ENCODE results near the gene CLEC16A. TPM values are rescaled to one million over a fixed set of nuclear protein-coding genes. Genes with fewer than 3 reads are reported as not detected.

CLEC16A gene
- total and polyA plus RNA-seq, 2 experiments from 2014 or later, result 9.9 to 24.1 TPM

DNA sequence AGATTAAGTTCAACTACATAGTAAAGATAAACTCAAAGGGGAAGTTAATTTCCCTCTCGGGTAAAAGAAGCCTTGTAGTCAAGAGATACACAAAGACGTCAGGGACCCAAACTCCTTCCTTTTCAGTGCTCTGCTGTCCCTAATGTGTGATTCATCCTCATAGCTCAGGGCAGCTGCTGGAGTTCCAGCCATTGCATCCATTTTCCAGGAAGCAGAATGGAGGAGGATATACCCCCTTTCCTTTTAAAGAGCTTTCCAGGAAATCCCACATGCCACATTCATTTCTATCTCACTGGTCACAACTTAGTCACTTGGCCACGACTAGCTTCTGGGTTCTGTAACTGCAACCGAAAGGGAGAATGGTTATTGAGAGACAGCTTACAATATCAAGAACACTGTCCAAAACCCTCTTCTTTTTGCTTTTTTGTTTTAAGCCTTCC, 216.3 kb downstream of the CLEC16A start:
- no peak for ATAC-seq
- no peak overlapping the region for H2AFZ ChIP-seq
- H3K27me3 Mint-ChIP-seq (ENCODE audit: insufficient read depth, low read depth, poor library complexity), result peaks cover 4% of the 10 kb centered on the region
- peaks cover 6% of the 10 kb centered on the region; the same call in 2 of the 3 replicates for H3K4me1 Mint-ChIP-seq
- H3K9me2 ChIP-seq (ENCODE audit: insufficient read depth), result no peaks in the 10 kb centered on the region
- no peak overlapping the region for H3K27ac ChIP-seq (ENCODE audit: low read depth)
- H4K20me1 ChIP-seq (replicated peaks; ENCODE audit: insufficient read depth), result no peaks in the 10 kb centered on the region
- no peaks in the 10 kb centered on the region for H3K79me2 ChIP-seq (replicated peaks; ENCODE audit: insufficient read depth)
- H3K9me3 Mint-ChIP-seq, result no peaks in the 10 kb centered on the region
- no peaks in the 10 kb centered on the region for H3K27me3 ChIP-seq (ENCODE audit: insufficient read depth)
- H3K27ac Mint-ChIP-seq, result no peak overlapping the region
- no peaks in the 10 kb centered on the region for H3F3A ChIP-seq (replicated peaks; ENCODE audit: low read depth)
- no peaks in the 10 kb centered on the region for H3K36me3 ChIP-seq (ENCODE audit: insufficient read depth)
- H3K4me3 ChIP-seq, result no peak overlapping the region
- no peak overlapping the region for H3K4me2 ChIP-seq
- TF ChIP-seq, protein P1, sequence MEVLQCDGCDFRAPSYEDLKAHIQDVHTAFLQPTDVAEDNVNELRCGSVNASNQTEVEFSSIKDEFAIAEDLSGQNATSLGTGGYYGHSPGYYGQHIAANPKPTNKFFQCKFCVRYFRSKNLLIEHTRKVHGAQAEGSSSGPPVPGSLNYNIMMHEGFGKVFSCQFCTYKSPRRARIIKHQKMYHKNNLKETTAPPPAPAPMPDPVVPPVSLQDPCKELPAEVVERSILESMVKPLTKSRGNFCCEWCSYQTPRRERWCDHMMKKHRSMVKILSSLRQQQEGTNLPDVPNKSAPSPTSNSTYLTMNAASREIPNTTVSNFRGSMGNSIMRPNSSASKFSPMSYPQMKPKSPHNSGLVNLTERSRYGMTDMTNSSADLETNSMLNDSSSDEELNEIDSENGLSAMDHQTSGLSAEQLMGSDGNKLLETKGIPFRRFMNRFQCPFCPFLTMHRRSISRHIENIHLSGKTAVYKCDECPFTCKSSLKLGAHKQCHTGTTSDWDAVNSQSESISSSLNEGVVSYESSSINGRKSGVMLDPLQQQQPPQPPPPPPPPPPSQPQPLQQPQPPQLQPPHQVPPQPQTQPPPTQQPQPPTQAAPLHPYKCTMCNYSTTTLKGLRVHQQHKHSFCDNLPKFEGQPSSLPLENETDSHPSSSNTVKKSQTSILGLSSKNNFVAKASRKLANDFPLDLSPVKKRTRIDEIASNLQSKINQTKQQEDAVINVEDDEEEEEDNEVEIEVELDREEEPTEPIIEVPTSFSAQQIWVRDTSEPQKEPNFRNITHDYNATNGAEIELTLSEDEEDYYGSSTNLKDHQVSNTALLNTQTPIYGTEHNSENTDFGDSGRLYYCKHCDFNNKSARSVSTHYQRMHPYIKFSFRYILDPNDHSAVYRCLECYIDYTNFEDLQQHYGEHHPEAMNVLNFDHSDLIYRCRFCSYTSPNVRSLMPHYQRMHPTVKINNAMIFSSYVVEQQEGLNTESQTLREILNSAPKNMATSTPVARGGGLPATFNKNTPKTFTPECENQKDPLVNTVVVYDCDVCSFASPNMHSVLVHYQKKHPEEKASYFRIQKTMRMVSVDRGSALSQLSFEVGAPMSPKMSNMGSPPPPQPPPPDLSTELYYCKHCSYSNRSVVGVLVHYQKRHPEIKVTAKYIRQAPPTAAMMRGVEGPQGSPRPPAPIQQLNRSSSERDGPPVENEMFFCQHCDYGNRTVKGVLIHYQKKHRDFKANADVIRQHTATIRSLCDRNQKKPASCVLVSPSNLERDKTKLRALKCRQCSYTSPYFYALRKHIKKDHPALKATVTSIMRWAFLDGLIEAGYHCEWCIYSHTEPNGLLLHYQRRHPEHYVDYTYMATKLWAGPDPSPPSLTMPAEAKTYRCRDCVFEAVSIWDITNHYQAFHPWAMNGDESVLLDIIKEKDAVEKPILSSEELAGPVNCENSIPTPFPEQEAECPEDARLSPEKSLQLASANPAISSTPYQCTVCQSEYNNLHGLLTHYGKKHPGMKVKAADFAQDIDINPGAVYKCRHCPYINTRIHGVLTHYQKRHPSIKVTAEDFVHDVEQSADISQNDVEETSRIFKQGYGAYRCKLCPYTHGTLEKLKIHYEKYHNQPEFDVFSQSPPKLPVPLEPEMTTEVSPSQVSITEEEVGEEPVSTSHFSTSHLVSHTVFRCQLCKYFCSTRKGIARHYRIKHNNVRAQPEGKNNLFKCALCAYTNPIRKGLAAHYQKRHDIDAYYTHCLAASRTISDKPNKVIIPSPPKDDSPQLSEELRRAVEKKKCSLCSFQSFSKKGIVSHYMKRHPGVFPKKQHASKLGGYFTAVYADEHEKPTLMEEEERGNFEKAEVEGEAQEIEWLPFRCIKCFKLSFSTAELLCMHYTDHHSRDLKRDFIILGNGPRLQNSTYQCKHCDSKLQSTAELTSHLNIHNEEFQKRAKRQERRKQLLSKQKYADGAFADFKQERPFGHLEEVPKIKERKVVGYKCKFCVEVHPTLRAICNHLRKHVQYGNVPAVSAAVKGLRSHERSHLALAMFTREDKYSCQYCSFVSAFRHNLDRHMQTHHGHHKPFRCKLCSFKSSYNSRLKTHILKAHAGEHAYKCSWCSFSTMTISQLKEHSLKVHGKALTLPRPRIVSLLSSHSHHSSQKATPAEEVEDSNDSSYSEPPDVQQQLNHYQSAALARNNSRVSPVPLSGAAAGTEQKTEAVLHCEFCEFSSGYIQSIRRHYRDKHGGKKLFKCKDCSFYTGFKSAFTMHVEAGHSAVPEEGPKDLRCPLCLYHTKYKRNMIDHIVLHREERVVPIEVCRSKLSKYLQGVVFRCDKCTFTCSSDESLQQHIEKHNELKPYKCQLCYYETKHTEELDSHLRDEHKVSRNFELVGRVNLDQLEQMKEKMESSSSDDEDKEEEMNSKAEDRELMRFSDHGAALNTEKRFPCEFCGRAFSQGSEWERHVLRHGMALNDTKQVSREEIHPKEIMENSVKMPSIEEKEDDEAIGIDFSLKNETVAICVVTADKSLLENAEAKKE (CRISPR knock-in tag; IDR thresholded peaks at IDR 0.05), result no peak
- TF ChIP-seq STAT1 (IDR thresholded peaks at IDR 0.05; ENCODE audit: unreplicated experiment) (no peak), EZH2 (IDR thresholded peaks at IDR 0.05; ENCODE audit: low read depth, unreplicated experiment) (no peak), ZNF114 (CRISPR knock-in tag; IDR thresholded peaks at IDR 0.05) (no peak), ZNF331 (CRISPR knock-in tag; IDR thresholded peaks at IDR 0.05; ENCODE audit: low read depth) (no peak), CREB1 (CRISPR knock-in tag; IDR thresholded peaks at IDR 0.05; ENCODE audit: low read depth) (no peak), NANOG (IDR thresholded peaks at IDR 0.05; ENCODE audit: borderline replicate concordance) (no peak), EZH2phosphoT487 (IDR thresholded peaks at IDR 0.05; ENCODE audit: unreplicated experiment) (no peak), JUNB (IDR thresholded peaks at IDR 0.05; ENCODE audit: unreplicated experiment) (no peak), POLR2AphosphoS5 (IDR thresholded peaks at IDR 0.05; ENCODE audit: low read depth) (no peak)
- TF ChIP-seq, protein P2, sequence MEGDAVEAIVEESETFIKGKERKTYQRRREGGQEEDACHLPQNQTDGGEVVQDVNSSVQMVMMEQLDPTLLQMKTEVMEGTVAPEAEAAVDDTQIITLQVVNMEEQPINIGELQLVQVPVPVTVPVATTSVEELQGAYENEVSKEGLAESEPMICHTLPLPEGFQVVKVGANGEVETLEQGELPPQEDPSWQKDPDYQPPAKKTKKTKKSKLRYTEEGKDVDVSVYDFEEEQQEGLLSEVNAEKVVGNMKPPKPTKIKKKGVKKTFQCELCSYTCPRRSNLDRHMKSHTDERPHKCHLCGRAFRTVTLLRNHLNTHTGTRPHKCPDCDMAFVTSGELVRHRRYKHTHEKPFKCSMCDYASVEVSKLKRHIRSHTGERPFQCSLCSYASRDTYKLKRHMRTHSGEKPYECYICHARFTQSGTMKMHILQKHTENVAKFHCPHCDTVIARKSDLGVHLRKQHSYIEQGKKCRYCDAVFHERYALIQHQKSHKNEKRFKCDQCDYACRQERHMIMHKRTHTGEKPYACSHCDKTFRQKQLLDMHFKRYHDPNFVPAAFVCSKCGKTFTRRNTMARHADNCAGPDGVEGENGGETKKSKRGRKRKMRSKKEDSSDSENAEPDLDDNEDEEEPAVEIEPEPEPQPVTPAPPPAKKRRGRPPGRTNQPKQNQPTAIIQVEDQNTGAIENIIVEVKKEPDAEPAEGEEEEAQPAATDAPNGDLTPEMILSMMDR (conservative IDR thresholded peaks at IDR 0.05; ENCODE audit: low read depth in 2 of 2), result no peak
- TF ChIP-seq, protein P3, sequence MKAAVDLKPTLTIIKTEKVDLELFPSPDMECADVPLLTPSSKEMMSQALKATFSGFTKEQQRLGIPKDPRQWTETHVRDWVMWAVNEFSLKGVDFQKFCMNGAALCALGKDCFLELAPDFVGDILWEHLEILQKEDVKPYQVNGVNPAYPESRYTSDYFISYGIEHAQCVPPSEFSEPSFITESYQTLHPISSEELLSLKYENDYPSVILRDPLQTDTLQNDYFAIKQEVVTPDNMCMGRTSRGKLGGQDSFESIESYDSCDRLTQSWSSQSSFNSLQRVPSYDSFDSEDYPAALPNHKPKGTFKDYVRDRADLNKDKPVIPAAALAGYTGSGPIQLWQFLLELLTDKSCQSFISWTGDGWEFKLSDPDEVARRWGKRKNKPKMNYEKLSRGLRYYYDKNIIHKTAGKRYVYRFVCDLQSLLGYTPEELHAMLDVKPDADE (IDR thresholded peaks at IDR 0.05), result no peak
- TF ChIP-seq, protein P4, sequence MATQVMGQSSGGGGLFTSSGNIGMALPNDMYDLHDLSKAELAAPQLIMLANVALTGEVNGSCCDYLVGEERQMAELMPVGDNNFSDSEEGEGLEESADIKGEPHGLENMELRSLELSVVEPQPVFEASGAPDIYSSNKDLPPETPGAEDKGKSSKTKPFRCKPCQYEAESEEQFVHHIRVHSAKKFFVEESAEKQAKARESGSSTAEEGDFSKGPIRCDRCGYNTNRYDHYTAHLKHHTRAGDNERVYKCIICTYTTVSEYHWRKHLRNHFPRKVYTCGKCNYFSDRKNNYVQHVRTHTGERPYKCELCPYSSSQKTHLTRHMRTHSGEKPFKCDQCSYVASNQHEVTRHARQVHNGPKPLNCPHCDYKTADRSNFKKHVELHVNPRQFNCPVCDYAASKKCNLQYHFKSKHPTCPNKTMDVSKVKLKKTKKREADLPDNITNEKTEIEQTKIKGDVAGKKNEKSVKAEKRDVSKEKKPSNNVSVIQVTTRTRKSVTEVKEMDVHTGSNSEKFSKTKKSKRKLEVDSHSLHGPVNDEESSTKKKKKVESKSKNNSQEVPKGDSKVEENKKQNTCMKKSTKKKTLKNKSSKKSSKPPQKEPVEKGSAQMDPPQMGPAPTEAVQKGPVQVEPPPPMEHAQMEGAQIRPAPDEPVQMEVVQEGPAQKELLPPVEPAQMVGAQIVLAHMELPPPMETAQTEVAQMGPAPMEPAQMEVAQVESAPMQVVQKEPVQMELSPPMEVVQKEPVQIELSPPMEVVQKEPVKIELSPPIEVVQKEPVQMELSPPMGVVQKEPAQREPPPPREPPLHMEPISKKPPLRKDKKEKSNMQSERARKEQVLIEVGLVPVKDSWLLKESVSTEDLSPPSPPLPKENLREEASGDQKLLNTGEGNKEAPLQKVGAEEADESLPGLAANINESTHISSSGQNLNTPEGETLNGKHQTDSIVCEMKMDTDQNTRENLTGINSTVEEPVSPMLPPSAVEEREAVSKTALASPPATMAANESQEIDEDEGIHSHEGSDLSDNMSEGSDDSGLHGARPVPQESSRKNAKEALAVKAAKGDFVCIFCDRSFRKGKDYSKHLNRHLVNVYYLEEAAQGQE (IDR thresholded peaks at IDR 0.05; ENCODE audit: unreplicated experiment), result no peak
- H3K4me1 ChIP-seq (ENCODE audit: insufficient read depth), result no peaks in the 10 kb centered on the region
- DNase-seq (ENCODE audit: low spot score), result no peak
- H3K4me3 Mint-ChIP-seq, result no peak overlapping the region
- no peaks in the 10 kb centered on the region for H3K36me3 Mint-ChIP-seq (ENCODE audit: low read depth)

All from GM23338 (cell line).